ENCODE data around the gene MAPK9. TPM values are rescaled to one million over a fixed set of nuclear protein-coding genes. Genes with fewer than 3 reads are reported as not detected.

MAPK9 gene
- polyA plus RNA-seq (ENCODE audit: insufficient read depth in 1 of 5, insufficient read length in 5 of 5, low replicate concordance in 1 of 5) = 10 to 100 TPM; 32.3 to 41.2 (median 39.3) TPM
- long read RNA-seq, donor 1, full-length matches to known transcripts = 11 of 11 reads
- long read RNA-seq, donor 1, partial matches to known transcripts = 0 of 11 reads
- long read RNA-seq, donor 1, other reads (novel, unspliced or antisense) = 0 of 11 reads
- long read RNA-seq, donor 2, full-length matches to known transcripts = 6 of 6 reads
- long read RNA-seq, donor 2, partial matches to known transcripts = 0 of 6 reads
- long read RNA-seq, donor 2, other reads (novel, unspliced or antisense) = 0 of 6 reads
- long read RNA-seq, donor 3, full-length matches to known transcripts = 6 of 6 reads
- long read RNA-seq, donor 3, partial matches to known transcripts = 0 of 6 reads
- long read RNA-seq, donor 3, other reads (novel, unspliced or antisense) = 0 of 6 reads
- long read RNA-seq, donor 4, full-length matches to known transcripts = 2 of 2 reads
- long read RNA-seq, donor 4, partial matches to known transcripts = 0 of 2 reads
- long read RNA-seq, donor 4, other reads (novel, unspliced or antisense) = 0 of 2 reads
- long read RNA-seq, donor 5, full-length matches to known transcripts = 7 of 7 reads
- long read RNA-seq, donor 5, partial matches to known transcripts = 0 of 7 reads
- long read RNA-seq, donor 5, other reads (novel, unspliced or antisense) = 0 of 7 reads
- long read RNA-seq, donor 6, full-length matches to known transcripts = 4 of 4 reads
- long read RNA-seq, donor 6, partial matches to known transcripts = 0 of 4 reads
- long read RNA-seq, donor 6, other reads (novel, unspliced or antisense) = 0 of 4 reads
- long read RNA-seq, donor 7, full-length matches to known transcripts = 3 of 3 reads
- long read RNA-seq, donor 7, partial matches to known transcripts = 0 of 3 reads
- long read RNA-seq, donor 7, other reads (novel, unspliced or antisense) = 0 of 3 reads
- long read RNA-seq, donor 8, full-length matches to known transcripts = 1 of 1 reads
- long read RNA-seq, donor 8, partial matches to known transcripts = 0 of 1 reads
- long read RNA-seq, donor 8, other reads (novel, unspliced or antisense) = 0 of 1 reads

DNA sequence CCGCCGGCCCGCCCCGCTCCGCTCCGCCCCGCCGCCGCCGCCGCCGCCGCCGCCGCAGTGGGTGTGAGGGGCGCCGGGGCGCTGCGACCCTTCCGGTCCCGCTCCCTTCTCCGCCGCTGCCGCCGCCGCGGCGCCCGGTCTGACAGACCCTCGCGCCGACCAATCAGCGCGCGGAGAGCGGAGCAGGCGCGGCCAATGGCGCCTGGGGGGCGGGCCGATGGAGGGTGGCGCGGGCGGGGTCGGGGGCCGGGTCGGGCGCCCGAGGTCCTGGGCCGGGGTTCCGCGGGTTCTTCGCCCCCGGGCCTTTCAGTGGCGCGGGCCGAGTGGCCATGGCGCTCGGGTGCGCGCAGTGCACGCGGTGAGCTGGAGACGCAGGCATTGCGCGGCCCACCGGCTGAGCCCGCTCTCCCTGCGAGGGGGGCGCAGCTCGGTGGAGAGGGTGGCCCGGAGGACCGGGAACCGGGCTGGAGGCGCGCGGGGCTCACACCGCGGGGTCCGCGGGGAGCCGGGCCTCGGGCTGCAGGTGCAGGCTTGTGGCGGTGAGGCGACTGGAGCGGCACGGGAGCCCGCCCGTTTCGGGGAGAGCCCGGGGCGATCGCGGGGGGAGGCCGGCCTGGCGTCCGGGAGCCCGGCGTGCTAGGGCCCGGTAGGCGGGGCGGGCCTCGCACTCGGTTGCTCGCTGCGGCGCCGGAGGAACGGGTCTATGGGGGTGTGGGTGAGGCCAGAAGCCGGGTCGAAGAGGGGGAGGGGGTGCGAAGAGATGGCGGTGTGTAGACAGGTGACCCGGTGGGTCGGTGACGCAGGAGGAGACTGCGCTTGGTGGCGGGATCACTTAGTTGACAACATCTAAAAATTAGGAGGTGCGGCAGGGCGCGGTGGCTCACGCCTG lies at the start of gene MAPK9:
Gene MAPK9 (minus strand): TSS at position 141 of the 889 bp plus-strand sequence. CDS start 11,522 bp downstream, outside the sequence.
- peak; percentile 77 to 87 for DNase-seq

DNA sequence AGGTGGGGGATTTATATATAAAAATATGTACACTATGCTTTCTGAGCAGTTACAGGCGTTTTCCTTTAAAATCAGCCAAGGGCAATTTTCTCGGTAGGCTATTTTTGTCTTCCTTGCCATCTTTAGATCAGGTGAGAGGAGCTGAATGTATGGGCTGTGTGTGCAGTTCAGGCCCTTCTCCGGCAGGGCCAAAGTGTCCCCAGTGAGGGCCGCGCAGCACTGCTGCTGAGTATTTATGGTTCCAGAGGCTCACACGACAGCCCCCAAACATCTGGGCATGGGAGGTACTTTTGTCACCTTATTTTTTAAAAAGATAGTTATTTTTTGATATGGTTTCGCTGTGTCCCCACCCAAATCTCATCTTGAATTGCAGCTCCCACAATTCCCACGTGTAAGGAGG lies 49.7 kb upstream of the MAPK9 start:
- no peak for DNase-seq

DNA sequence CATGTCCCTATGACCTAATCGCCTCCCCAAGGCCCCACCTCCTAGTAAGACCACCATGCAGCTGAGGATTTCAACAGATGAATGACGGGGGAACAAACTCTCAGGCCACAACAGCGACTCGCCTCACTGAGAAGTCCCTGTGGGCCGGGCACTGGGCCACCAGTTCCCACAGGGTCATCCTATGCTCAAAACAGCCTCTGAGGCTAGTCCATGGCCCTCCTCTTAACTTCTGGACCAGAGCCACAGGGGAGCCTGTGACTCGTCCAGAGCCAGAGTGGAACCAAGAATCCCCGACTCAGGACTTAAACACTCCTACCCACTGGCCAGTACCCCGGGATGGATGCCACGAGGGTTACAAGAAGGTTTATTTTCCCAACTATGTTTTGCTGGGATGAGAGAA lies 49.0 kb upstream of the MAPK9 start:
- no peak for DNase-seq

DNA sequence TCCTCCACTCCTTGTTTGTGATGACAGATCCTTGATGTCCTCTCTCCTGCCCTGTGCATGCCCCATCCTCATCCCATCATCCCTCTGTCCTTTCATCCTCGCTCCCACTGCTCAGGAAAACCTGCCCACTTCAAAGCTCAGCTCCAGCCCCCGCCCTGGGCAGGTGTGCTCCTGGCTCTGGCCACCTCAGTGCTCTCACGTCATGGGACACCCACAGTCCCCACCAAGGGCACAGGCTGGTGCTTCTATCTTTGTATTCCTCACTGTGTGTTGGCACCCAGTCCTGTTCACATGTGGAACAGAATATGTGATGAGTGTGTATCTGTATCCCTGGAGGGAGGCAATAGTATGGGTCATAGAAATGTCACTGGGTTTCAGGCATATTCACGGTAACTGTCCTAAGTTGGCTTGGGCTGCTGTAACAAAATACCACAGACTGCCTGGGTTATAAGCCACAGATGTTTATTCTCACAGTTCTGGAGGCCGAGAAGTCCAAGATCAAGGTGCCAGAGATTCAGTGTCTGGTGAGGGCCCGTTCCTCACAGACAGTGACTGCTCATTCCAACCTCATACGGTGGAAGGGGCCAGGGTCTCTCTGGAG lies 47.8 kb upstream of the MAPK9 start:
- no peak for DNase-seq

DNA sequence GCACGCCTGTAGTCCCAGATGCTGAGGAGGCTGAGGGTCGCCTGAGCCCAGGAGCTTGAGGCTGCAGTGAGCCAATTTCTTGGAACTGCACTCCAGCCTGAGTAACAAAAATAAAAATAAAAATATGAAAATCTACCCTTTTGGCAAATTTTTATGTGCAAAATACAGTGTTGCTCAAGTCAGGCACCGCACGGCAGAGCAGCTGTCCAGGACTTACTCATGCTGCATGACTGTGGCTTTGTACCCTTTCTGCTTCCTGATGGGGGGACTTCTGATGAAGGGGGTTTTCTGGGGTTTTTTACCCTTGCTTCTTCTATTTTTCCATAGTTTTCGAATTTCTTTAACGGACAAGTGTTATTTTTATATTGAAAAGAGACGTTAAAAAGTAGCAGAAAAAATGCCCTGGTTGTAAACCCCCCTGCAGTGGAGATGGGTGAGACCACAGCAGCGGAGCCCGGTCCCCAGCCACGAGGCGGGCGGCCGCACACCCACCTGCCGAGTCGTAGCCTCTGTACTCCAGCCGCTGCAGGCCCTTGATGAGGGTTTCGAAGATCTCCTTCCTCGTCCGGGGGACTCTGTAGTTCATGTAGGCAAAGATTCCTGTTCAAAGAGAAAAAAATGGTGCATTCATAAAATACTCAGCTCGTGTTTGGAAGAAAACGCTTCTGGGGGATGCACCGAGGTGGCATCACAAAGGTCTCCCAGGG lies 46.3 kb upstream of the MAPK9 start:
- DNase-seq = no peak

DNA sequence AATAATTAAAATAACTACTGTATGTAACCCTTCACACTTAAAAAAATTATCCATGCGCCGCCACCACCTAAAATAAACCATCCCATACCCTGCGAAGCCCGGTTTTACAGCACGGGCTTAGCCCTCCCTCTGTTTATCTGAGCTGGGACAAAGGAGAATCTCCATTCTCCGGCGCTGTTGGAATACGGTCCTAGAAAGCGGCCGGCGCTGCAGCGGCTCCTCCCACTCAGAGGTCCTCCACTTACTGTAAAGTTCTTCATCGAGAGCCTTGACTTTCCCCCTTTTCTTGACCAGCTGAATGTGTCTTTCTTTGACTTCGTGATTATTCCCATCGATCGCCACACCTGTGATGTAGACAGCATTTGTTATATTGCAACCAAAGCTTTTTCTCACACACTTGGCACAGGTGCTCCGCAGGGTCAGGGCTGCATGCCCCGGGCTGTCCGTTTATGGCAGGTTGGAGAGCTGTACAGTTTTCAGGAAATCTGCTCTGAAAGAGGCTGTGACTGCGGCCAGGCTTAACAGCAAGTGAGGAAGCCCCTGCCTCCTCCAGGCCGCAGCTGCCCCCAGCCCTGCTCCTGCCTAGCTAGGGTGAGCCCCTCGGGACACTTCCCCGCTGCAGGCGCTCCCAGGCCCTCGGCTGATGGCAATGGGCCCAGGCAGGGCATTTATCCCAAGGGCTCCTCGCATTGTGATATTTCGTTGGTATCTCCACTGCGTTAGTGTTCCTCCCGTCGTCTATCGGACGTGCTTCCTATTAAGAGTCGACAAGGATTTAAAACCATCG lies 44.5 kb upstream of the MAPK9 start:
- no peak for DNase-seq

DNA sequence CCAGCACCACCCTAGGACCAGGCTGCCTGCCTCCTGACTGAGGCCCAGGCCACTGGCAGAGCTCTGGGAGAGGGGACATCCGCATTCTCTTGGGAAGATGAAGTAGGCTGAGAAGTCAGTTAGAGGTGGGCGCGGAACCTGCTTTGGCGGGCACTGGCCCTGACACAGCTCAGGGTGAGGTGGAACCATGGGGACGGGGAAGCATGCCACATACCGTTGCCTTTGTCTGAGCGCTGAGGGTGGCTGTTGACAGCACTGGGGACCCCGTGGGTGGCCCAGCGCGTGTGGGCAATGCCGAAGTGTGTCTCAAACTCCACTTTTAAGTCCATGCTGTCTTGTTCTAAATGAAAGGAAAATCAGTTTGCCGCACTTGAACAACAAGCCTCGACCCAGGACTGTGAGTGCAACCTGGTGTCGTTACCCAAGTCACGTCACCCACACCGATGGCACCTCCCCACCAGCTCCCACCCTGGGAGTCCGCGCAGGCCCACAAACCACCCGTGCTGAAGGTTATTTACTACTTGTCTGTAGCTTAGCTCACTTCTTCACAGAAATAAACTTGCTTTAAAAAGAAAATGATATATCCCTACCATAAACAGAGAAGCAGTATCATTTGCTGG lies 43.8 kb upstream of the MAPK9 start:
- no peak for DNase-seq

DNA sequence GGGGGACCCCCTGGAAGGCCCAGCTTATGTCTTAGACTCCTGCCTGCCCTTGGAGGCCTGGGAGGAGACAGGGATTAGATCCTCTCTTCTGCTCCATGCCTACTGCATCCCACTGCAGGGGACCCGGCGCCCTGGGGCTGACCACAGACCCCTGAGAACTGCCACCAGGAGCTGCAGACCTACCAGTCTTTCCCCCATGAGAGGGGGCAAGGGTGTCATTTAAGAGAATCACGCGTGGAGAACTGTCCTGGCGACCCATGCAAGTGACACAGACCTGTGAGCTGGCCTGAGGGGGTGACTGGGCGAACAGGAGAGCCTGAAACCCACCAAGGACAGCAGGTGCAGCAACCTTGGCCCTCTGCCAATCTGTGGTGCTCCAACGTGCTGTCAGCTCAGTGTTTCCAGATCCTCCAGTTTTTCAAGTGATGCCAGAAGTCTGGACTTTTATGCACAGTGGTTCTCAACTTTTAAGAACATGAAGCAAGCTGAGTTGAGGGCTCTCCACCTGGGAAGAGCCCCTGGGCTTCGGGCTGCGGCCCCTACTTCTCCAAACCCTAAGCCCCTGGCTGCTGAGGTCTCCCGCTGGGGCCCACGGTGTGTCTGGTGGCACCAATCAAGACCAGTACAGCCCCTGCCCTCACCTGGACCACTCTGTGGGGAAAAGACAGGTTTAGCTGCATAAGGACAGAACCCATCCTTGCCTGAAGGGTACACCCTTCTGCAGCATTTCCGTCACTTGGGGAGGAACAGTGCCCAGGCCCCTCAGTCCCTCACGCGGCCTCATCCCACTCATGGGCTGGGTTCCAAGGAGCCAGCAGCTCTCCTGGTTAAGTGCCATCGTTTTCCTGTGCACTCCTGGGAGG lies 43.1 kb upstream of the MAPK9 start:
- DNase-seq = no peak

DNA sequence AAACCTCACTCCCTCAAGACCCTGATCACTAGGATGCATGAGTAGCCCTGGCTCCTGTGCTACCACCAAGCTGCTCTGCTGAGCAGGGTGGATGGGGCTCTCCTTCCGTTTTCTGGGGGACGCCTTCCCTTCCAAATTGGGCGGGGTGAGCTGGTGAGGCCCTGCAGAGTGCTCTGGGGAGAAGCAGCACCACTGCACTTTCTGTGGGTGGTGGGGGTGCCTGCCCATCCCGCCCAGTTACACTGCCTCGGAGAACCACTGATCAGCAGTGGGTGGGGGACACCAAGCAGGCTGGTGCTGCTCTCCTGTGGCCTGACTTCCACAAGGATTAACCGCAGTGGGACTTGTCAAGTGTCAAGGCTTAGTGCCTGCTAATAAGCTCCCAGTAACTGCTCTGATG lies 42.3 kb upstream of the MAPK9 start:
- DNase-seq = no peak

DNA sequence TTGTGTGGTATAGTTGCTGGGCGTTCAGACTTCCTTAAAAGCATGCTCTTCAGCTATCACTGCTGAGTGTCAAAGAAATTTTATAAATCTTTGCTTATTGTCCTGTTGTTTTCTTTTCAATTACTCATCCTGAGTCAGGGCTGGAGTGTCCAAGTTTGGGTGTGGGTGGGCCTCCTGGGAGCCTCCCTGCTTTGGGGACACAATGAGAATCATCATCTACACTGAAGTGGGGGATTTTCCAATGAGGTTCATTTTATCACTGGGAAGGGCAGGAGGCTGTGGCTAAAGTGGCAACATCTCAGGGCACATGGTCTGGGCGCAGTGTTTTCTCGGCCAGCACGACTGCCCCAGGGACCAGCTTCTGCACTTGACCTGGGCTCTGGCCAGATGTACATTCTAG lies 41.8 kb upstream of the MAPK9 start:
- no peak for DNase-seq

DNA sequence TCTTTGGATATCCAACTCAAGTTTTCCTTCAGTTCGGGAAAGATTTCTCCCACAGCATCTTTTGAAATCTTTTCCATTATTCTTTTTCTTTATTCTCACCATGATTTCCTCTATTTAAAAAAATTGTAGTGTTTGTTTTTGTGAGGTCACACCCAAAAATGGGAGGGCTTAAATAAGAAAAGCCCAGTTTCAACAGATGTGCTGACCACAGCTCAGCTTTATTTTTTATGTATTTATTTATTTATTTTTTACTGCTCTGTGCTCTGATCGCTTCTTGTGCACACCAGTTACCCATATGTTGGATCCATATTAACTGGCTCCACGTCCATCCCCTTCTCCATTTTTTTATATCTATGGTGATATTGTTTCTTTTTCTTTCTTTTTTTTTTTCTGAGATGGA lies 41.0 kb upstream of the MAPK9 start:
- DNase-seq = no peak

DNA sequence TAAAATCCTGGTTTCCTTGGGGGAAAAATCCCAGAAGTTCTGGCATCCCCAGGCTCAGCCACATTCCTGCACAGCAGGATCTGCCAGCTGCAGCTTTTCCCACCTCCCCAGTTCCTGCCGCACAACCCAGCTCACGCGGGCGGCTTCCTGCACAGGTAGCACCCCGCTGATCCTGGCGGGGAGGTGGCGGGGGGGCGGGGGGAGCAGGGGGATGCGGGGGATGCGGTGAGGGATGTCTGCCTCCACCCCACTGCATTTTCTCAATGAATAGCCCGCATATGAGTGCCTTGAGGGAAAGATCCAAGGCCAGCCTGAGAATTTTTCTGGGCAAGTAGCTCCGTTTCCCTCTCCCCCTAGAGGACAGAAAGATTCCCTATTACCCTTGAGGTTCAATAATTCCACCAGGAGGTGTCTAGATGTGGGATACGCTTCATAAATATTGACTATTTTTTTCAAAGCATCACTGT lies 40.2 kb upstream of the MAPK9 start:
- DNase-seq = no peak

DNA sequence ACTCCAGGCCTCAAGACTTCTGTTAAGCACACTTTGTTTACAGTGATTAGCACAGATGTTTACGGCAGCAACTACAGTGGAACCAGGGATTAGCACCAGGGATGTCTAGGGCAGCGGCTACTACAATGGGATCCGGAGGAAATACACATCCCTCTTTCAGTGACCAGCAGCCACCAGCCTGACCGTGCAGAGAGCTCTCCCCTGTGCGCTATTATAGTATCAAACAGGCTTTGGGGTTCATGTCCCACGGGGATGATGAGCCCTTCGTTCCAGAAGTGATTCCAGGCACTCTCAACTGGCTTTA lies 39.7 kb upstream of the MAPK9 start:
- no peak for DNase-seq

DNA sequence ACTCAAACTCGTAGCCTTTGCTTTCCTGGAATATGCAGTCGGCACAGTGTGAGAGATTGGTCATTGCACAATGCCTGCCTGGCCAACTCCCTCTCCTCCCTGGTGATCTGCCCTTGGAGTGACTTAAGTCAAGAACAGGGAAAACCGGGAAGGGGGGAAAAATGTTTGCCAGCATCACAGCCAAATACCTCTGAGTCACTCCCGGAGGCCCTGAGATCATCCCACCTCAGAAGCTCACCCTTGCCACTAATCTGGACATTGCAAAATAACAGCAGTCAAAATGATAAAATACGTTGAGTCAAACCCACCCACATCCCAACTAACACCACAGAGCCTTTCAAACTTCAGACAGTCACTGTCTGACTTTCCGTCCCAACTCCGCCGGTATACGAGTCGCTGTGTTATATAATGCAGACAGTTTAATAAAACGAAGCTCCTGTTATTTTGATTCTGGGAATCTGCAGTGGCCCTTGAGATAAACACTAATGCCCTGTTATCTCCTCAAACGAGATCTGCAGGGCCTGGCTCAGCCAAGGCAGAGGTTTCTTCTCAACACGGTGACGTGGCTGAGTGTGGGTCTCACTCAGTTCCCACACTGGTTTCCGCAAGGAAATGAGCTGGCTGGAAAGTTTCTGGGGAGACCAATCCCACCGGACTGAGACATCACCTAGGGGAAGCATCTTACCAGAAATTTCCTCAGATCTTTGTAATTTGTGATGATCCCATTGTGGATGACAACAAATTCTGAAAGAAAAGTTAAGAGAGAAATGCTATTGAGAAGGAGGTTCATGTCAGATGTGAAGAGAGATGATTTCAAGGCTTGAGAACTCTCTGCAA lies 39.1 kb upstream of the MAPK9 start:
- no peak for DNase-seq

DNA sequence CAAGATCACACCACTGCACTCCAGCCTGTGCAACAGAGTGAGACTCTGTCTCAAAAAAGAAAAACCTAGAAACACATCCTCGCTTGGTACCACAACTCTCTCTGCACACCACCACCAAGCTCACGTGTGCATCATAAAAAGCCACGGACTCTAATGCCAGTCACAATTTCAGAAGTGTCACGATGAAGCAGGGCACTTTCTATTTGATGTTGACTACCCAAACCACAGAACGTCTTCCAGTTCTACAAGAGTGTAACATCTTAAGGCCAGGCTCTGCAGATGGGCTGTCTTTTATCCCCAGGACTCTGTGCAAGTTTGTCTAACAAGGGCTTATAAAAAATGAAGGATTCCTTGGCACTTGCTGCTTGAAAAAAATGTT lies 38.4 kb upstream of the MAPK9 start:
- DNase-seq = no peak

DNA sequence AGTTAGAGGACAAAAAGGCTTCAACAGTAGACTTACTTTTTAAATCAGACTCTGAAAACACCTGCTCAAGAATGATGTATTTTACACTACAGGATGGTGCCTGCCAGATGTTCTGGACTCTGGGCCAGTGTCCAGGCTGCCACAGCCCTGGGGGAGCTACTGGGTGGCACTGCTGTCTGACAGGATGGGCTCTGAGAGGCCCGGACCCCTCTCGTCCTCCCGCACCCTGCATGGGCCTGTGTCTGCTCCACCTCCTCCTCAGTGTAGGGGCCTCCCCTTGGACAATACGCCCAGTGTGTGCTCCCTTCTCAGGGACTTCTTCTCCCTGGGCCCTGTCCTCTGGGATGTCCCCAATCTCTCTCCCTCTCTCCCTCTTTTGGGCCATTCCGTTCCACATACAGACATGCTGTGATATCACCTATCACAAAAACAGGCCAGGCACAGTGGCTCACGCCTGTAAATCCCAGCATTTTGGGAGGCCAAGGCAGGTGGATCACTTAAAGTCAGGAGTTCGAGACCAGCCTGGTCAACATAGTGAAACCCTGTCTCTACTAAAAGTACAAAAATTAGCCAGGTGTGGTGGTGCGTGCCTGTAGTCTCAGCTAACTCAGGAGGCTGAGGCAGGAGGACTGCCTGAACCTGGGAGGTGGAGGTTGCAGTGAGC lies 37.9 kb upstream of the MAPK9 start:
- DNase-seq = no peak

DNA sequence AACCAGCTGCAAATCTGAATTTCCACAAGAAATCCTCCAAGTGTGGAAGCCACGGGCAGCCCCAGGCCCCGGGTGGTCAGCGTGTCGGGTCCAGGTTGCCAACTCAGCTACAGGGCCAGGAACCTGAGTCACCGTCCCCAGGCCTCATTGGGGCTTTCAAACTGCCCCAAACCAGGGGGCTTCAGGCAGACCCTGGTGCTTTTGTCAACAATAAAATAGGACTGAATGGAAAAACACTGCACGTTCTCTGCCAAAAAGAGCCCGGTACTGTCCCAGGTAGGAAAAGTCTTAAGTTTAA lies 37.2 kb upstream of the MAPK9 start:
- no peak for DNase-seq

Measured in right lung (tissue), 10 donors.